ENCODE results near the gene HTR3A. TPM values are rescaled to one million over a fixed set of nuclear protein-coding genes. Genes with fewer than 3 reads are reported as not detected.
A peak's percentile ranks its signal among the peaks of the same experiment; 100 is the strongest.

Gene HTR3A
- total and polyA plus RNA-seq, 2 donors, result 0.52 to 2.6 TPM

DNA sequence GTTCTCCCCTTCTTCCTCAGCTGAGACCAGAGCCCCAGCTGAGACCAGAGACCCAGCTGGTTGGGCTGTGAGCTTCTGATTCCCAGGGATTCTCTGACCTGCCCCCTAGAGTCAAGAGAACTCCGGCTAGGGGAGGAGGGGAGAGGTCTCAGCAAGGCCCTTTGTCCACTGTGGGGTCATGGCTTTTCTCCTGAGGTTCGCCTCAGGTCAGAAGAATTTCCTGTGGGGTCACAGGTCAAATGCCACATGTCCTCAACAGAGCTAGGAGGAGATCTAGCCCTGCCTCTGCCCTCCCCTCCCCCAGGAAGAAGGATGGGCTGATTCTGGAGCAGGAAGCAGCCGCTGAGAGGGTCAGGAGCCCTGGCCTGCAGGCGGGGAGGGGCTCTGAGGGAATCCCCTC lies 23.7 kb downstream of the HTR3A start:
- Histone ChIP-seq H3K36me3 (ENCODE audit: control insufficient read depth in 2 of 2, insufficient read depth in 2 of 2, low read length in 1 of 2) (no peaks in the 10 kb centered on the region), H3K9me3 (ENCODE audit: control insufficient read depth in 2 of 2, insufficient read depth in 1 of 2, low read length in 1 of 2) (no peaks in the 10 kb centered on the region), H3K27me3 (ENCODE audit: control insufficient read depth in 2 of 2, insufficient read depth in 1 of 2, low read length in 1 of 2) (peaks cover 0 to 17% of the 10 kb centered on the region in 2 donors), H3K27ac (ENCODE audit: low read depth in 1 of 2, low read length in 1 of 2) (no peak overlapping the region), H3K4me3 (ENCODE audit: low read length in 2 of 2) (no peak overlapping the region), H3K4me1 (ENCODE audit: control insufficient read depth in 2 of 2, insufficient read depth in 2 of 2, low read length in 2 of 2) (no peaks in the 10 kb centered on the region)
- DNase-seq (ENCODE audit: low read depth in 6 of 9, low spot score in 9 of 9), result no peak
- 49% methylated on average over 4 of the region's 4 CpGs for WGBS

DNA sequence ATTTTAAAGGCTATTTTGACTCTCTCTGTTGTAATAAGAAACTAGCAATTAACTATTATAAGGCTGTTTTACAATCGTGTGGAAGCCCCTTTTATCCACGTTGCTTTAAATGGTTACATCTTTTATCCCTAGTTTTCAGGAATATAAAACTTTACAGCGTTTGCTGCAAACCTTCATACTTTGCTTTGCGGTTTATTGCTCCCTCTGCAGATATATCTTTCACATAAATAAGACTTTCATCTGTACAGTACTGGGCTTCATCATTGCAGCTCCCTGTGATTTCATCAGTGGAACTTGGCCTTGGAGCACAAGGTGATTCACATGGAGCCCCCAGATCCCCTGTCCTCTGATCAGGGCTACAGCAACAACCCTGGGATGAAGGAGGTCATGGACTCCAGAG lies 25.6 kb downstream of the HTR3A start:
- H3K27me3 ChIP-seq (ENCODE audit: control insufficient read depth in 2 of 2, insufficient read depth in 1 of 2, low read length in 1 of 2), result peaks cover 0 to 11% of the 10 kb centered on the region in 2 donors
- no peaks in the 10 kb centered on the region for H3K4me1 ChIP-seq (ENCODE audit: control insufficient read depth in 2 of 2, insufficient read depth in 2 of 2, low read length in 2 of 2)
- no peaks in the 10 kb centered on the region for H3K9me3 ChIP-seq (ENCODE audit: control insufficient read depth in 2 of 2, insufficient read depth in 1 of 2, low read length in 1 of 2)
- no peak for DNase-seq (ENCODE audit: low read depth in 6 of 9, low spot score in 9 of 9)
- no peaks in the 10 kb centered on the region for H3K36me3 ChIP-seq (ENCODE audit: control insufficient read depth in 2 of 2, insufficient read depth in 2 of 2, low read length in 1 of 2)
- 91% methylated on average over 4 of the region's 4 CpGs for WGBS
- H3K27ac ChIP-seq (ENCODE audit: low read depth in 1 of 2, low read length in 1 of 2), result no peak overlapping the region
- no peak overlapping the region for H3K4me3 ChIP-seq (ENCODE audit: low read length in 2 of 2)

DNA sequence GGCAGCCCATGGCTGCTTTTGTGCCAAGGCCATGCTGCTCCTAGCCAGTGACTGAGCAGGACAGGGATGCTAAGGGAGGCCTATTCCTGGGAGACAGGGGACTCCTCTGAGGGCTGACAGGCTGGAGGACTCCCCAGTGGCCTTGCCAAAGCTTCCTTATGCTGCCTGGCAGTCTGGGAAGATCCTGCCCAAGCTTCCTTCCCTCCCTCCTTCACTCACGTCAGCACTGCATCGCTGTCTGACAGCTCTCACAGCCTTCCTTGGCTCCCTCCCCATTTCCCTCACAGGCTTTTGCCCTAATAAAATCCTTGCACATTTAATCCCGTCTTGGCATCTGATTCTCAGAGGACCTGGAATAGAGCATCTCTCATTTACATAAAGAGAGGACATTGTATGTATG lies 26.5 kb downstream of the HTR3A start:
- WGBS, result 80% methylated on average over 3 of the region's 3 CpGs
- no peaks in the 10 kb centered on the region for H3K9me3 ChIP-seq (ENCODE audit: control insufficient read depth in 2 of 2, insufficient read depth in 1 of 2, low read length in 1 of 2)
- H3K36me3 ChIP-seq (ENCODE audit: control insufficient read depth in 2 of 2, insufficient read depth in 2 of 2, low read length in 1 of 2), result no peaks in the 10 kb centered on the region
- no peaks in the 10 kb centered on the region for H3K4me1 ChIP-seq (ENCODE audit: control insufficient read depth in 2 of 2, insufficient read depth in 2 of 2, low read length in 2 of 2)
- peaks cover 0 to 11% of the 10 kb centered on the region in 2 donors for H3K27me3 ChIP-seq (ENCODE audit: control insufficient read depth in 2 of 2, insufficient read depth in 1 of 2, low read length in 1 of 2)
- H3K4me3 ChIP-seq (ENCODE audit: low read length in 2 of 2), result no peak overlapping the region
- no peak overlapping the region for H3K27ac ChIP-seq (ENCODE audit: low read depth in 1 of 2, low read length in 1 of 2)
- DNase-seq (ENCODE audit: low read depth in 6 of 9, low spot score in 9 of 9), result no peak

DNA sequence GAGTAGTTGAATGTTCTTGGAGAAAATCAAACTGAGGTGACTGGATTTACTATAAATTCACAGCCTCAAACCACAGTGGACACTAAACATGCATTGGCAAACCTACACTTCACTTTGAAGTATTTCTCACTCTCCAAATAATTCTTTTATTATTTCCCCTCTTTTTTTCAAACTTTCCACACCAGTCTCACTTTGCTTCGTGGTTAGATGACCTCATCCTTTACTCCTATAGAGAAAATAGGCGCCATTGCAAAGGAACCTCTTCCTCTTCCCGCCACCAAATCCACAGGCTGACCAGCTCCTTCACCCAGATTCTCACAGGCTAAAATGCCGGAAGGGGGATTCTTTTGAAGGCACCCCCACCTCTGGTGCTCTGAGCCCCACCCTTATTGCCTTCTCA lies 33.4 kb downstream of the HTR3A start:
- no peak overlapping the region for H3K4me3 ChIP-seq (ENCODE audit: low read length in 2 of 2)
- DNase-seq (ENCODE audit: low read depth in 6 of 9, low spot score in 9 of 9), result no peak
- no peaks in the 10 kb centered on the region for H3K36me3 ChIP-seq (ENCODE audit: control insufficient read depth in 2 of 2, insufficient read depth in 2 of 2, low read length in 1 of 2)
- no peak overlapping the region for H3K27ac ChIP-seq (ENCODE audit: low read depth in 1 of 2, low read length in 1 of 2)
- 46% methylated on average over 4 of the region's 4 CpGs for WGBS
- H3K9me3 ChIP-seq (ENCODE audit: control insufficient read depth in 2 of 2, insufficient read depth in 1 of 2, low read length in 1 of 2), result no peaks in the 10 kb centered on the region
- H3K4me1 ChIP-seq (ENCODE audit: control insufficient read depth in 2 of 2, insufficient read depth in 2 of 2, low read length in 2 of 2), result no peaks in the 10 kb centered on the region
- H3K27me3 ChIP-seq (ENCODE audit: control insufficient read depth in 2 of 2, insufficient read depth in 1 of 2, low read length in 1 of 2), result peaks cover 0 to 8% of the 10 kb centered on the region in 2 donors

DNA sequence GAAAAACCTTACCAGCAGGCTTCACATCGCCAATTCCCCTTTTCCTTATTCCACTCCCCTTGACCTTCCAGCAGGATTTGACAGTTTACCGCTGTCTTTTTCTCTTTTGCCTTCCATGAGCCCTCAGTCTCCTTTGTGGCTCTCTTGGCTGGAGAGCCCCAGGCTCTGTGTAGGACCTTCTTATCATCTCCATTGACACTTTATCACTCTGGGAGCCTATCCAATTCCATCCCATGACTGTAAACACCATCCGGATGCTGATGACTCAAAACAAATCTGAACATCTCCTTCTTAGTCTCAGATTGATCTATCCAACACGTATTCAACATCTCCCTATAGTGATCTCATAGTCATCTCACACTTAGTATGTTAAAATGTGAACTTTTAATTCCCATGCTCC lies 36.0 kb downstream of the HTR3A start:
- no peak for DNase-seq (ENCODE audit: low read depth in 6 of 9, low spot score in 9 of 9)
- WGBS, result 89% methylated on average over 4 of the region's 4 CpGs
- Histone ChIP-seq H3K9me3 (ENCODE audit: control insufficient read depth in 2 of 2, insufficient read depth in 1 of 2, low read length in 1 of 2) (no peaks in the 10 kb centered on the region), H3K27ac (ENCODE audit: low read depth in 1 of 2, low read length in 1 of 2) (no peak overlapping the region), H3K36me3 (ENCODE audit: control insufficient read depth in 2 of 2, insufficient read depth in 2 of 2, low read length in 1 of 2) (no peaks in the 10 kb centered on the region), H3K4me3 (ENCODE audit: low read length in 2 of 2) (no peak overlapping the region), H3K27me3 (ENCODE audit: control insufficient read depth in 2 of 2, insufficient read depth in 1 of 2, low read length in 1 of 2) (peaks cover 0 to 8% of the 10 kb centered on the region in 2 donors), H3K4me1 (ENCODE audit: control insufficient read depth in 2 of 2, insufficient read depth in 2 of 2, low read length in 2 of 2) (no peaks in the 10 kb centered on the region)

DNA sequence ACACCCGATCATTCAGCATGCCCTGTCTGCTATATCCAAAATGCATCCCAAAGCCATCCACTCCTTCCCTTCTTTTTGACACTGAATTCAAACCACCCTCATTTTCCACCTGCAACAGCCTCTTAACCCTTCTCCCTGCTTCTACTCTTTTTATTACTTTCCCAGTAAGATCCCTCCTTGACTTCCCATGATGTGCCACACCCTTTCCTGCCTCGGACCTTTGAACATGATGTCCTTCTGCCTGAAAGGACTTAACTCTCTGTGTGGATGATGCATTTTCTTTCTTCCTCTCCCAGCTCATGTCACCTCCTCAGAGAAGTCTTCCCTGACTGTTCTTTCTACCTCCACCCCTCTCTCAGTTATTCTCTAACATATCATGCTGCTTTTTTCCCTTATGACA lies 36.5 kb downstream of the HTR3A start:
- no peak overlapping the region for H3K27ac ChIP-seq (ENCODE audit: low read depth in 1 of 2, low read length in 1 of 2)
- DNase-seq (ENCODE audit: low read depth in 6 of 9, low spot score in 9 of 9), result no peak
- 53% methylated on average over 2 of the region's 2 CpGs for WGBS

DNA sequence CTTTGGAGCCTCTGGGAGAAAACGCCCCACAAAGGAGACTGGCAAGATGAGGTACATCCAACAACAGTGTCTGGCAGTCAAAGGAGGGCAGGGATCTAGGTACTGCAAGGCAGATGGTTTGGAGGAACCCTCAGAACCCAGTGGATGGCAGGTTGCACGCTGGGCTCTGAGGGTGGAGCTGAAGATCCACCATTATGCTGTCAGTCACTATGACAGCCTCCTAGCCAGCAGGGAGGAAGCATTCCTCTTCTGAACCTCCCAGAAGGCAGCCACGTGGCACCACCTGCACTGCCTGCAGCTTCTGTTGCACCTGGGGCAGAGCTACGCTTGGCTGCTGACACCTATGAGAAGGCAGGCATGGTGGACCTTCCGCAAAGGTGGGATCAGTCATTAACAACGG lies 40.2 kb downstream of the HTR3A start:
- WGBS, result 59% methylated on average over 6 of the region's 6 CpGs

More for the DNA sequence above, 36.5 kb downstream of the HTR3A start:
- Histone ChIP-seq H3K4me1 (ENCODE audit: control insufficient read depth in 2 of 2, insufficient read depth in 2 of 2, low read length in 2 of 2) (no peaks in the 10 kb centered on the region), H3K27me3 (ENCODE audit: control insufficient read depth in 2 of 2, insufficient read depth in 1 of 2, low read length in 1 of 2) (peaks cover 0 to 8% of the 10 kb centered on the region in 2 donors), H3K4me3 (ENCODE audit: low read length in 2 of 2) (no peak overlapping the region), H3K9me3 (ENCODE audit: control insufficient read depth in 2 of 2, insufficient read depth in 1 of 2, low read length in 1 of 2) (no peaks in the 10 kb centered on the region), H3K36me3 (ENCODE audit: control insufficient read depth in 2 of 2, insufficient read depth in 2 of 2, low read length in 1 of 2) (no peaks in the 10 kb centered on the region)

DNA sequence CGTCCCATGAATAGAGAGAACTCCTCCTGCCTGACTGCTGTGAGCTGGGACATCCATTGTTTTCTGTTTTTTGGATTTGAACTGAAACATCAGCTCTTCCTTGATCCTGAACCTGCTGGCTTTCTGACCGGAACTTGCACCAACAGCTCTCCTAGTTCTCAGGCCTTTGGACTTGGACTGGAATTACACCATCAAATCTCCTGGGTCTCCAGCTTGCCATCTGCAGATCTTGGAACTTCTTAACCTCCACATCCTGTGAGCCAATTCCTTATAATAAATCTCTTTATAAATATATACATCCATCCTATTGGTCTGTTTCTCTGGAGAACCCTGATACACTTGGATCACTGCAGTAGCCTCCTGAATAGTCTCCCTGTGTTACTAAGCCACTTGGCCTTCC lies 42.1 kb downstream of the HTR3A start:
- Histone ChIP-seq H3K36me3 (ENCODE audit: control insufficient read depth in 2 of 2, insufficient read depth in 2 of 2, low read length in 1 of 2) (no peaks in the 10 kb centered on the region), H3K27me3 (ENCODE audit: control insufficient read depth in 2 of 2, insufficient read depth in 1 of 2, low read length in 1 of 2) (peaks cover 0 to 4% of the 10 kb centered on the region in 2 donors), H3K9me3 (ENCODE audit: control insufficient read depth in 2 of 2, insufficient read depth in 1 of 2, low read length in 1 of 2) (no peaks in the 10 kb centered on the region), H3K27ac (ENCODE audit: low read depth in 1 of 2, low read length in 1 of 2) (no peak overlapping the region), H3K4me1 (ENCODE audit: control insufficient read depth in 2 of 2, insufficient read depth in 2 of 2, low read length in 2 of 2) (no peaks in the 10 kb centered on the region), H3K4me3 (ENCODE audit: low read length in 2 of 2) (no peak overlapping the region)
- no peak for DNase-seq (ENCODE audit: low read depth in 6 of 9, low spot score in 9 of 9)
- WGBS, result 97% methylated on average over 2 of the region's 2 CpGs

More for the DNA sequence above, 40.2 kb downstream of the HTR3A start:
- H3K27ac ChIP-seq (ENCODE audit: low read depth in 1 of 2, low read length in 1 of 2), result no peak overlapping the region
- peaks cover 0 to 4% of the 10 kb centered on the region in 2 donors for H3K27me3 ChIP-seq (ENCODE audit: control insufficient read depth in 2 of 2, insufficient read depth in 1 of 2, low read length in 1 of 2)
- no peaks in the 10 kb centered on the region for H3K4me1 ChIP-seq (ENCODE audit: control insufficient read depth in 2 of 2, insufficient read depth in 2 of 2, low read length in 2 of 2)
- H3K4me3 ChIP-seq (ENCODE audit: low read length in 2 of 2), result no peak overlapping the region
- DNase-seq (ENCODE audit: low read depth in 6 of 9, low spot score in 9 of 9), result peak in 2 of 9 donors; percentile 17 to 27
- H3K9me3 ChIP-seq (ENCODE audit: control insufficient read depth in 2 of 2, insufficient read depth in 1 of 2, low read length in 1 of 2), result no peaks in the 10 kb centered on the region
- H3K36me3 ChIP-seq (ENCODE audit: control insufficient read depth in 2 of 2, insufficient read depth in 2 of 2, low read length in 1 of 2), result no peaks in the 10 kb centered on the region

DNA sequence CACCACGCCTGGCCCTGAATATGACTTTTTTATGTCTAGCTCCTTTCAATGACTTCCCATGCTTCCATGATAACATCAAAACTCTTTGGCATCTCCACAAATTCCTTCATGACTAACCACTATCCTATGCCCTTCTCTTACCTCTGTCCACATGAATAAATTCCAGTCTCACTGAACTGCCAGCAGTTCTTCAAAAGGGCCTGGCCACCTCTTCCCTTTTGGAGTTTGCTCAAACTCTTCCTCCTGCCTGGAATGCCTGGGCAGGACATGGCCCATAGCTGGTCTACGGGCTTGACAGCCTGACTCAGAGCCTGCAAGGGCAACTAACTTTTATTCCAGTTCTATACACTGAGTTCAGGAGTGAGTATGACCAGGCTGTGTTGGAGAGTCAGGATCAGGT lies 42.8 kb downstream of the HTR3A start:
- Histone ChIP-seq H3K9me3 (ENCODE audit: control insufficient read depth in 2 of 2, insufficient read depth in 1 of 2, low read length in 1 of 2) (no peaks in the 10 kb centered on the region), H3K4me1 (ENCODE audit: control insufficient read depth in 2 of 2, insufficient read depth in 2 of 2, low read length in 2 of 2) (no peaks in the 10 kb centered on the region), H3K27me3 (ENCODE audit: control insufficient read depth in 2 of 2, insufficient read depth in 1 of 2, low read length in 1 of 2) (peaks cover 0 to 2% of the 10 kb centered on the region in 2 donors), H3K4me3 (ENCODE audit: low read length in 2 of 2) (no peak overlapping the region), H3K36me3 (ENCODE audit: control insufficient read depth in 2 of 2, insufficient read depth in 2 of 2, low read length in 1 of 2) (no peaks in the 10 kb centered on the region), H3K27ac (ENCODE audit: low read depth in 1 of 2, low read length in 1 of 2) (no peak overlapping the region)
- no peak for DNase-seq (ENCODE audit: low read depth in 6 of 9, low spot score in 9 of 9)
- WGBS, result 63% methylated on average over 2 of the region's 2 CpGs

DNA sequence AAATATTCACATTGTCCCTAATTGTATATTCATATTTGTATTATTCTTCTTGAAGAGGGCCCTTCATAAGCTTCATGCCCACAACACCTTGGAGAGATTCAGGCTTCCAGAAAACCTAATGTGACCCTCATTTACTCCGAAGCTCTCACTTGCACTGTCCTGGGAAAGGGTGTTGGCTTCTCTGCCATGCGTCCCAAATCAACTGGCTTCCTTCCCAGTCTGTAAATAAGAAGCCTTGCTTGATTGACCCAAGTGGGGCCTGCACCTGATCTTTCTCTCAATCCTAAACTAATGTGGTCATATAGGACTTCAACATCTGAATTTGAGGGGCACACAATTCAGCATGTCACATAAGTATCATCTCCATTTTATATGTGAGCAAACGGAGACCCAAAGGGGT lies 44.1 kb downstream of the HTR3A start:
- Histone ChIP-seq H3K36me3 (ENCODE audit: control insufficient read depth in 2 of 2, insufficient read depth in 2 of 2, low read length in 1 of 2) (no peaks in the 10 kb centered on the region), H3K27me3 (ENCODE audit: control insufficient read depth in 2 of 2, insufficient read depth in 1 of 2, low read length in 1 of 2) (no peaks in the 10 kb centered on the region), H3K9me3 (ENCODE audit: control insufficient read depth in 2 of 2, insufficient read depth in 1 of 2, low read length in 1 of 2) (no peaks in the 10 kb centered on the region), H3K4me3 (ENCODE audit: low read length in 2 of 2) (no peak overlapping the region), H3K27ac (ENCODE audit: low read depth in 1 of 2, low read length in 1 of 2) (no peak overlapping the region), H3K4me1 (ENCODE audit: control insufficient read depth in 2 of 2, insufficient read depth in 2 of 2, low read length in 2 of 2) (no peaks in the 10 kb centered on the region)
- WGBS, result 97% methylated on average over 3 of the region's 3 CpGs
- no peak for DNase-seq (ENCODE audit: low read depth in 6 of 9, low spot score in 9 of 9)

Measured in thymus (tissue), 11 donors.